ENCODE data around the gene IGLL5.
"Not testable (repeated sequence)": the region's sequence is repeated elsewhere in the genome, so short reads cannot be mapped to it uniquely, and the experiment has no call there.

The IGLL5 gene

GRCh38 chr22:22920910-22921550 is 33.4 kb downstream of the IGLL5 start:
- H3K27ac ChIP-seq (ENCODE audit: low read depth, low read length): no peak overlapping the region
- H3K36me3 ChIP-seq (ENCODE audit: control insufficient read depth, insufficient read depth, low read length): no peaks in the 10 kb centered on the region
- H3K9me3 ChIP-seq (ENCODE audit: control insufficient read depth, insufficient read depth, low read length): 0 out of 2 replicates have a peak, but pooled peaks cover 3% of the 10 kb centered on the region
- H3K4me1 ChIP-seq (ENCODE audit: control insufficient read depth, insufficient read depth, low read length): peaks cover 6% of the 10 kb centered on the region
- H3K9ac ChIP-seq (ENCODE audit: low read depth, low read length): no peak overlapping the region
- H3K27me3 ChIP-seq (ENCODE audit: control insufficient read depth, insufficient read depth, low read length): peaks cover 15% of the 10 kb centered on the region; the same call in 1 of the 2 replicates
- no peak overlapping the region for H3K4me3 ChIP-seq (ENCODE audit: low read depth, low read length)

- Histone ChIP-seq H3K9ac (ENCODE audit: low read depth, low read length) (no peak overlapping the region), H3K27me3 (ENCODE audit: control insufficient read depth, insufficient read depth, low read length) (peaks cover 20% of the 10 kb centered on the region; the same call in 1 of the 2 replicates), H3K36me3 (ENCODE audit: control insufficient read depth, insufficient read depth, low read length) (no peaks in the 10 kb centered on the region), H3K4me3 (ENCODE audit: low read depth, low read length) (no peak overlapping the region), H3K4me1 (ENCODE audit: control insufficient read depth, insufficient read depth, low read length) (peaks cover 9% of the 10 kb centered on the region), H3K9me3 (ENCODE audit: control insufficient read depth, insufficient read depth, low read length) (no peaks in the 10 kb centered on the region), H3K27ac (ENCODE audit: low read depth, low read length) (no peak overlapping the region)
These were observed 34.0 kb downstream of the IGLL5 start for GRCh38 chr22:22921575-22921974.

- H3K4me3 ChIP-seq (ENCODE audit: low read depth, low read length); H3K27ac ChIP-seq (ENCODE audit: low read depth, low read length); H3K4me1 ChIP-seq (ENCODE audit: control insufficient read depth, insufficient read depth, low read length); H3K9me3 ChIP-seq (ENCODE audit: control insufficient read depth, insufficient read depth, low read length); H3K36me3 ChIP-seq (ENCODE audit: control insufficient read depth, insufficient read depth, low read length); H3K9ac ChIP-seq (ENCODE audit: low read depth, low read length): not testable (repeated sequence)
- H3K27me3 ChIP-seq (ENCODE audit: control insufficient read depth, insufficient read depth, low read length): peaks cover 24% of the 10 kb centered on the region; the same call in 1 of the 2 replicates
These were observed 34.7 kb downstream of the IGLL5 start for GRCh38 chr22:22922092-22922953.

- Histone ChIP-seq H3K9ac (ENCODE audit: low read depth, low read length) (no peak overlapping the region), H3K36me3 (ENCODE audit: control insufficient read depth, insufficient read depth, low read length) (no peaks in the 10 kb centered on the region), H3K4me1 (ENCODE audit: control insufficient read depth, insufficient read depth, low read length) (peaks cover 9% of the 10 kb centered on the region), H3K4me3 (ENCODE audit: low read depth, low read length) (no peak overlapping the region), H3K27ac (ENCODE audit: low read depth, low read length) (no peak overlapping the region), H3K9me3 (ENCODE audit: control insufficient read depth, insufficient read depth, low read length) (no peaks in the 10 kb centered on the region), H3K27me3 (ENCODE audit: control insufficient read depth, insufficient read depth, low read length) (peaks cover 24% of the 10 kb centered on the region)
These were observed 35.3 kb downstream of the IGLL5 start for GRCh38 chr22:22922954-22923319.

GRCh38 chr22:22923379-22923778 is 35.8 kb downstream of the IGLL5 start:
- H3K4me3 ChIP-seq (ENCODE audit: low read depth, low read length): no peak overlapping the region
- no peak overlapping the region for H3K9ac ChIP-seq (ENCODE audit: low read depth, low read length)
- H3K27me3 ChIP-seq (ENCODE audit: control insufficient read depth, insufficient read depth, low read length): peaks cover 24% of the 10 kb centered on the region
- no peaks in the 10 kb centered on the region for H3K36me3 ChIP-seq (ENCODE audit: control insufficient read depth, insufficient read depth, low read length)
- H3K4me1 ChIP-seq (ENCODE audit: control insufficient read depth, insufficient read depth, low read length): peaks cover 9% of the 10 kb centered on the region
- no peak overlapping the region for H3K27ac ChIP-seq (ENCODE audit: low read depth, low read length)
- H3K9me3 ChIP-seq (ENCODE audit: control insufficient read depth, insufficient read depth, low read length): no peaks in the 10 kb centered on the region

GRCh38 chr22:22923930-22924329 is 36.3 kb downstream of the IGLL5 start:
- Histone ChIP-seq H3K4me1 (ENCODE audit: control insufficient read depth, insufficient read depth, low read length) (peaks cover 9% of the 10 kb centered on the region), H3K9me3 (ENCODE audit: control insufficient read depth, insufficient read depth, low read length) (no peaks in the 10 kb centered on the region), H3K27me3 (ENCODE audit: control insufficient read depth, insufficient read depth, low read length) (peaks cover 24% of the 10 kb centered on the region), H3K27ac (ENCODE audit: low read depth, low read length) (no peak overlapping the region), H3K36me3 (ENCODE audit: control insufficient read depth, insufficient read depth, low read length) (no peaks in the 10 kb centered on the region), H3K9ac (ENCODE audit: low read depth, low read length) (no peak overlapping the region), H3K4me3 (ENCODE audit: low read depth, low read length) (no peak overlapping the region)

GRCh38 chr22:22924369-22925145 is 36.9 kb downstream of the IGLL5 start:
- H3K27ac ChIP-seq (ENCODE audit: low read depth, low read length): no peak overlapping the region
- peaks cover 24% of the 10 kb centered on the region for H3K27me3 ChIP-seq (ENCODE audit: control insufficient read depth, insufficient read depth, low read length)
- H3K9ac ChIP-seq (ENCODE audit: low read depth, low read length): no peak overlapping the region
- no peaks in the 10 kb centered on the region for H3K36me3 ChIP-seq (ENCODE audit: control insufficient read depth, insufficient read depth, low read length)
- peaks cover 9% of the 10 kb centered on the region for H3K4me1 ChIP-seq (ENCODE audit: control insufficient read depth, insufficient read depth, low read length)
- no peaks in the 10 kb centered on the region for H3K9me3 ChIP-seq (ENCODE audit: control insufficient read depth, insufficient read depth, low read length)
- H3K4me3 ChIP-seq (ENCODE audit: low read depth, low read length): no peak overlapping the region

- H3K36me3 ChIP-seq (ENCODE audit: control insufficient read depth, insufficient read depth, low read length): no peaks in the 10 kb centered on the region
- H3K27ac ChIP-seq (ENCODE audit: low read depth, low read length): peak overlapping the region; percentile 24
- peaks cover 24% of the 10 kb centered on the region for H3K27me3 ChIP-seq (ENCODE audit: control insufficient read depth, insufficient read depth, low read length)
These were observed 37.7 kb downstream of the IGLL5 start for GRCh38 chr22:22925146-22925804.

GRCh38 chr22:22925805-22926369 is 38.3 kb downstream of the IGLL5 start:
- Histone ChIP-seq H3K4me3 (ENCODE audit: low read depth, low read length) (no peak overlapping the region), H3K4me1 (ENCODE audit: control insufficient read depth, insufficient read depth, low read length) (peaks cover 9% of the 10 kb centered on the region), H3K9ac (ENCODE audit: low read depth, low read length) (no peak overlapping the region), H3K36me3 (ENCODE audit: control insufficient read depth, insufficient read depth, low read length) (no peaks in the 10 kb centered on the region), H3K27ac (ENCODE audit: low read depth, low read length) (peak overlapping the region; percentile 24), H3K27me3 (ENCODE audit: control insufficient read depth, insufficient read depth, low read length) (peaks cover 24% of the 10 kb centered on the region), H3K9me3 (ENCODE audit: control insufficient read depth, insufficient read depth, low read length) (no peaks in the 10 kb centered on the region)

More at GRCh38 chr22:22925146-22925804, 37.7 kb downstream of the IGLL5 start:
- Histone ChIP-seq H3K4me3 (ENCODE audit: low read depth, low read length) (no peak overlapping the region), H3K4me1 (ENCODE audit: control insufficient read depth, insufficient read depth, low read length) (peaks cover 9% of the 10 kb centered on the region), H3K9ac (ENCODE audit: low read depth, low read length) (no peak overlapping the region), H3K9me3 (ENCODE audit: control insufficient read depth, insufficient read depth, low read length) (no peaks in the 10 kb centered on the region)
